HAP-1 (cell line): ENCODE data around the gene CNOT9.

ENCODE experiments used
- DNase-seq, 2 experiments: peaks; one replicate each; pipeline ENCODE4 v3.0.0-alpha.2; 2016 to 2020; ENCODE audit warnings: low spot score in 2 of 2
- H3K27me3 ChIP-seq: fragments of 250-450 bp; sonication (Bioruptor Pico); 2 replicates; pipeline ENCODE4 v1.5.1; 2020; ENCODE audit warnings: low read depth, mild to moderate bottlenecking, moderate library complexity
- H3K36me3 ChIP-seq: fragments of 250-450 bp; sonication (Bioruptor Pico); replicated peaks from 2 replicates; pipeline ENCODE4 v1.5.1; 2020; ENCODE audit warnings: mild to moderate bottlenecking
- H3K4me1 ChIP-seq: fragments of 250-450 bp; sonication (Bioruptor Pico); 2 replicates; pipeline ENCODE4 v1.5.1; 2020; ENCODE audit warnings: mild to moderate bottlenecking
- H3K4me3 ChIP-seq: fragments of 250-450 bp; sonication (Bioruptor Pico); 2 replicates; pipeline ENCODE4 v1.5.1; 2020; ENCODE audit warnings: mild to moderate bottlenecking, moderate library complexity
- H3K9me3 ChIP-seq: fragments of 250-450 bp; sonication (Bioruptor Pico); 2 replicates; pipeline ENCODE4 v1.5.1; 2020; ENCODE audit warnings: mild to moderate bottlenecking, moderate library complexity
- in situ Hi-C: fragments of 300-500 bp; cut with MboI; formaldehyde crosslinking; loops from 3 replicates; pipeline ENCODE4 v1.14.3; 2020; ENCODE audit warnings: low sequenced_read_pairs, inconsistent platforms, mixed read lengths

CNOT9 gene

GRCh38 chr2:218564056-218564455 is 4.6 kb upstream of the CNOT9 start:
- Histone ChIP-seq H3K4me3 (no peak overlapping the region), H3K27me3 (no peaks in the 10 kb centered on the region), H3K9me3 (no peaks in the 10 kb centered on the region), H3K36me3 (peaks cover 18% of the 10 kb centered on the region), H3K4me1 (peaks cover 10% of the 10 kb centered on the region)
- no peak for DNase-seq
- in situ Hi-C loops, result no loop called here

- no peak for DNase-seq
- in situ Hi-C loops, result no loop called here
- Histone ChIP-seq H3K4me3 (no peak overlapping the region), H3K36me3 (peaks cover 11% of the 10 kb centered on the region; the same call in 1 of the 2 replicates), H3K27me3 (no peaks in the 10 kb centered on the region), H3K4me1 (peaks cover 20% of the 10 kb centered on the region), H3K9me3 (no peaks in the 10 kb centered on the region)
Measured at GRCh38 chr2:218566296-218566695, 2.3 kb upstream of the CNOT9 start.

- peak overlapping the region; percentile 80 for H3K4me3 ChIP-seq
Measured at GRCh38 chr2:218567797-218568189, 846 bp upstream of the CNOT9 start.

GRCh38 chr2:218569038-218569431 is 396 bp downstream of the CNOT9 start:
- Histone ChIP-seq H3K36me3 (peaks cover 20% of the 10 kb centered on the region), H3K9me3 (no peaks in the 10 kb centered on the region), H3K4me1 (peaks cover 14% of the 10 kb centered on the region), H3K27me3 (no peaks in the 10 kb centered on the region), H3K4me3 (peak overlapping the region; percentile 80)
- DNase-seq, result peak; percentile 8 to 57
- in situ Hi-C loops, result no loop called here

More at GRCh38 chr2:218567797-218568189, 846 bp upstream of the CNOT9 start:
- Histone ChIP-seq H3K4me1 (peaks cover 20% of the 10 kb centered on the region), H3K27me3 (no peaks in the 10 kb centered on the region), H3K9me3 (no peaks in the 10 kb centered on the region), H3K36me3 (peaks cover 10% of the 10 kb centered on the region)
- no peak for DNase-seq
- in situ Hi-C loops, result no loop called here

GRCh38 chr2:218569661-218570500 is 1.2 kb downstream of the CNOT9 start:
- Histone ChIP-seq H3K9me3 (no peaks in the 10 kb centered on the region), H3K4me3 (peak overlapping the region; percentile 80), H3K4me1 (peaks cover 14% of the 10 kb centered on the region), H3K36me3 (peaks cover 28% of the 10 kb centered on the region), H3K27me3 (no peaks in the 10 kb centered on the region)
- in situ Hi-C loops, result no loop called here
- DNase-seq, result peak; percentile 34 to 37

- no peak for DNase-seq
- in situ Hi-C loops, result no loop called here
- H3K4me1 ChIP-seq, result peaks cover 14% of the 10 kb centered on the region
- H3K4me3 ChIP-seq, result peak overlapping the region; percentile 80
- H3K9me3 ChIP-seq, result no peaks in the 10 kb centered on the region
- H3K36me3 ChIP-seq, result peaks cover 35% of the 10 kb centered on the region
- no peaks in the 10 kb centered on the region for H3K27me3 ChIP-seq
Measured at GRCh38 chr2:218570850-218571249, 2.2 kb downstream of the CNOT9 start.

- no peak for DNase-seq
- no peaks in the 10 kb centered on the region for H3K27me3 ChIP-seq
- H3K36me3 ChIP-seq, result peaks cover 35% of the 10 kb centered on the region
- peaks cover 14% of the 10 kb centered on the region for H3K4me1 ChIP-seq
- no peak overlapping the region for H3K4me3 ChIP-seq
- in situ Hi-C loops, result no loop called here
- H3K9me3 ChIP-seq, result no peaks in the 10 kb centered on the region
Measured at GRCh38 chr2:218576854-218577253, 8.2 kb downstream of the CNOT9 start.

- H3K36me3 ChIP-seq, result peaks cover 38% of the 10 kb centered on the region
- H3K4me3 ChIP-seq, result no peak overlapping the region
- H3K4me1 ChIP-seq, result peaks cover 14% of the 10 kb centered on the region
- H3K9me3 ChIP-seq, result no peaks in the 10 kb centered on the region
- no peaks in the 10 kb centered on the region for H3K27me3 ChIP-seq
- in situ Hi-C loops, result no loop called here
- no peak for DNase-seq
Measured at GRCh38 chr2:218577482-218578220, 9.0 kb downstream of the CNOT9 start.

GRCh38 chr2:218578272-218578877 is 9.7 kb downstream of the CNOT9 start:
- no peaks in the 10 kb centered on the region for H3K9me3 ChIP-seq
- no peaks in the 10 kb centered on the region for H3K27me3 ChIP-seq
- peaks cover 14% of the 10 kb centered on the region for H3K4me1 ChIP-seq
- peaks cover 40% of the 10 kb centered on the region for H3K36me3 ChIP-seq
- DNase-seq, result peak in 1 of 2 experiments; percentile 44
- no peak overlapping the region for H3K4me3 ChIP-seq
- in situ Hi-C loops, result no loop called here

GRCh38 chr2:218582076-218582475 is 13.4 kb downstream of the CNOT9 start:
- Histone ChIP-seq H3K27me3 (no peaks in the 10 kb centered on the region), H3K4me1 (peaks cover 14% of the 10 kb centered on the region), H3K9me3 (no peaks in the 10 kb centered on the region; the same call in 1 of the 2 replicates), H3K36me3 (peaks cover 49% of the 10 kb centered on the region), H3K4me3 (no peak overlapping the region)
- no peak for DNase-seq
- in situ Hi-C loops, result no loop called here

- in situ Hi-C loops, result no loop called here
- no peaks in the 10 kb centered on the region; the same call in 1 of the 2 replicates for H3K9me3 ChIP-seq
- DNase-seq, result no peak
- H3K4me3 ChIP-seq, result no peak overlapping the region
- no peaks in the 10 kb centered on the region for H3K4me1 ChIP-seq
- H3K36me3 ChIP-seq, result peaks cover 64% of the 10 kb centered on the region
- no peaks in the 10 kb centered on the region for H3K27me3 ChIP-seq
Measured at GRCh38 chr2:218583983-218584850, 15.6 kb downstream of the CNOT9 start.

- H3K4me3 ChIP-seq, result no peak overlapping the region
- H3K27me3 ChIP-seq, result no peaks in the 10 kb centered on the region
- DNase-seq, result no peak
- in situ Hi-C loops, result no loop called here
- no peaks in the 10 kb centered on the region for H3K4me1 ChIP-seq
- H3K9me3 ChIP-seq, result no peaks in the 10 kb centered on the region; the same call in 1 of the 2 replicates
- H3K36me3 ChIP-seq, result peaks cover 75% of the 10 kb centered on the region
Measured at GRCh38 chr2:218585541-218585940, 16.9 kb downstream of the CNOT9 start.

GRCh38 chr2:218605432-218605831 is 36.8 kb downstream of the CNOT9 start:
- Histone ChIP-seq H3K9me3 (no peaks in the 10 kb centered on the region; the same call in 1 of the 2 replicates), H3K4me1 (no peaks in the 10 kb centered on the region), H3K36me3 (no peaks in the 10 kb centered on the region), H3K4me3 (no peak overlapping the region), H3K27me3 (no peaks in the 10 kb centered on the region; the same call in 1 of the 2 replicates)
- in situ Hi-C loops, result no loop called here
- no peak for DNase-seq
